AG04450 (cell line): ENCODE measurements around the gene HOXD4. TPM values are rescaled to one million over a fixed set of nuclear protein-coding genes. Genes with fewer than 3 reads are reported as not detected.

Experiments
- CTCF ChIA-PET: fragments of 300-600, 350-600 bp; formaldehyde crosslinking; extraction: SDS; loops from one replicate; lab custom pipeline; 2022; ENCODE audit warnings: antibody characterized with exemption, inconsistent platforms; lab: Charles Lee
- POLR2A ChIA-PET: fragments of 350-600 bp; formaldehyde crosslinking; extraction: SDS; loops from one replicate; lab custom pipeline; 2021; ENCODE audit warnings: antibody characterized with exemption, inconsistent platforms; lab: Yijun Ruan, JAX
- DNase-seq: peaks from one replicate; pipeline ENCODE4 v3.0.0-alpha.2; 2011; ENCODE audit warnings: low read depth, low spot score
- H3K27ac ChIP-seq: one replicate; pipeline ENCODE4 v1.5.1; 2012; ENCODE audit warnings: low read depth, low read length, control low read depth
- H3K27me3 ChIP-seq: one replicate; pipeline ENCODE4 v1.6.0; 2012; ENCODE audit warnings: low read length; ENCODE audit not compliant: control insufficient read depth, insufficient read depth
- H3K4me3 ChIP-seq: 2 replicates; pipeline ENCODE4 v1.5.1; 2011; ENCODE audit warnings: mild to moderate bottlenecking, low read depth, low read length, control low read depth
- H3K9me3 ChIP-seq: 2 replicates; pipeline ENCODE4 v1.5.1; 2012; ENCODE audit warnings: low read length; ENCODE audit not compliant: control insufficient read depth, insufficient read depth
- polyA plus RNA-seq: library from polyadenylated mRNA; depleted of rRNA; stranded (reverse); fragments of >200 nt; gene quantifications from 2 replicates; pipeline ENCODE4 v1.2.3, GENCODE V29; 2011
- TF ChIP-seq, protein P1 (sequence below): IDR thresholded peaks from 2 replicates; pipeline ENCODE4 v1.5.1; 2011; ENCODE audit warnings: low read depth, low read length, control low read depth, inconsistent platforms

Gene HOXD4
- polyA plus RNA-seq, 1 experiment: not detected

DNA sequence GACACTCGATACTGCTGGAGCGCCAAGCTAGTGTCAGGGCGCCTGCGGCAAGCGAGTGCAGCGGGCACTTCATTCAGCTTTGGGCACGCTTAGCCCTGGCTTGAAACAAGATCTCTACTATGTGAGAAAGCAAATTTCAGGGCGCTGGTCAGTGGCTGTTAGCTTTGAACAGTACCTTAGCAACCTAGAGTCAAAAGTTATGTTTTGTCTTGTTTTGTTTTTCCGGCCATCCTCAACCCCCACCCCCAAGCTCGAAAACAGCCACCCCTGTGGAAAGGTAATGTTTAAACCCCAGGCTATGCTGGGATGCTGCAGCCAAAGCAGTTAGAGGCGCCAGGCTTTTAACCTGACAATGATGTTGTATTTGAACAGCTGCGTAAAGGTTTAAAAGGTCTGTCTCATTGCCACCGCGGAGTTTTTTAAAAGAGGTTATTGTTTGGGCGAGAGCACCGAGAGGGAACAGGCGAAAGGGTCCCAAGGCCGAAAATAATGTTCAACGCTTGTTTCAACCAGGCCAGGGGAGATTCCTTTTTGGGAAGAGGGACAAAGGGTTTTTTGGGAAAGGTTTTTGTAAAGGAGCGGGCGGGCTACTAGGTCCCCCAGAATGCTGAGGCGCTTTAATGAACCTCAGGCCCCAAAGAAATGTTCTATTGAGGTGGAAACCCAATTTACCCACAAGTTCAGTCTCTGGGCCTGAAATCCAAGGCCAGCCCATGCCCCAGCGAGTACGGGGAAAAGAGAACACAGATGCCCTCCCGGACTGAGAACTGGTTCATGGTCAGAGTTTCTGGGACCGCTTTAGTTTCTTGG lies 37.0 kb upstream of the HOXD4 start:
- POLR2A ChIA-PET: no interaction called here
- peaks cover 97% of the 10 kb centered on the region for H3K27me3 ChIP-seq
- no peak overlapping the region for H3K4me3 ChIP-seq
- no peak for DNase-seq
- H3K9me3 ChIP-seq: peaks cover 24% of the 10 kb centered on the region; the same call in 1 of the 2 replicates
- TF ChIP-seq, protein P1, sequence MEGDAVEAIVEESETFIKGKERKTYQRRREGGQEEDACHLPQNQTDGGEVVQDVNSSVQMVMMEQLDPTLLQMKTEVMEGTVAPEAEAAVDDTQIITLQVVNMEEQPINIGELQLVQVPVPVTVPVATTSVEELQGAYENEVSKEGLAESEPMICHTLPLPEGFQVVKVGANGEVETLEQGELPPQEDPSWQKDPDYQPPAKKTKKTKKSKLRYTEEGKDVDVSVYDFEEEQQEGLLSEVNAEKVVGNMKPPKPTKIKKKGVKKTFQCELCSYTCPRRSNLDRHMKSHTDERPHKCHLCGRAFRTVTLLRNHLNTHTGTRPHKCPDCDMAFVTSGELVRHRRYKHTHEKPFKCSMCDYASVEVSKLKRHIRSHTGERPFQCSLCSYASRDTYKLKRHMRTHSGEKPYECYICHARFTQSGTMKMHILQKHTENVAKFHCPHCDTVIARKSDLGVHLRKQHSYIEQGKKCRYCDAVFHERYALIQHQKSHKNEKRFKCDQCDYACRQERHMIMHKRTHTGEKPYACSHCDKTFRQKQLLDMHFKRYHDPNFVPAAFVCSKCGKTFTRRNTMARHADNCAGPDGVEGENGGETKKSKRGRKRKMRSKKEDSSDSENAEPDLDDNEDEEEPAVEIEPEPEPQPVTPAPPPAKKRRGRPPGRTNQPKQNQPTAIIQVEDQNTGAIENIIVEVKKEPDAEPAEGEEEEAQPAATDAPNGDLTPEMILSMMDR: no peak
- H3K27ac ChIP-seq: no peak overlapping the region
- CTCF ChIA-PET: interaction anchor here (0.8 to 1.0 kb wide), 5 partner anchors 12 to 1030 kb away, joined by 3 read pairs; no protein-coding TSS in a partner anchor

DNA sequence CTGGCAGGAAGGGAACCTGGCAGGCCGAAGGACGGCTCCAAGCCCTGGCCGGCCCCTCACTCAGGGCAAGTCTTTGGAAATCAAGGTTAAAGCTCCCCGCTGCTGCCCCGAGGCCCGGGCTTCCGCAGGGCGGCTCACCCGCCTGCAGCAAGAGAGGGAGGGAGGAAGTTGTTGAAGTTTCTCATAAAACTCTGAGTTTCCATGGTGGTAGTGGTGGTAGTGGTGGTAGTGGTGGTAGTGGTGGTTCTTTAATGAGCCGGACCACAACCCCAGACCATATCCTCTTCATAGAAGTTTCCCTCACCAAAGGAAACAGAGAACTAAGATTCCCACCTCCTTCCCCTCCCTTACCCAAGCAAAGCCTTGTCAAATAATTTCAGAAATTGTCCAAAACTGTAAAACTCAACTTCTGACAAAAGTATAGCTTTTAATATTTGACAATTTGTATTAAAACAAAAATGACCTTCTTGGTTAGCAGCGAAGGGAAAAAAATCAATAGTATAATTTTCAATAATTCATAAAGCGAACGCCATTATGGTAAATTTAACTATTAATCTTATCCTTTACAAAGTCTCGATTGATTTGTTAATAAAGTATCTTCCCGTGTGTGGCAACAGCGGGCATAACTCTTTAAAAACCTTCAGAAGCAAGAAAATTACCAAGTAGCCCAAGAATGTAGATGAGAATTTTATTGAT lies 36.3 kb upstream of the HOXD4 start:
- ChIA-PET CTCF (interaction anchor here (0.8 to 0.9 kb wide), 2 partner anchors 12 to 537 kb away, joined by 3 read pairs; no protein-coding TSS in a partner anchor), POLR2A (no interaction called here)
- peaks cover 97% of the 10 kb centered on the region for H3K27me3 ChIP-seq
- TF ChIP-seq, protein P1: no peak
- peaks cover 24% of the 10 kb centered on the region; the same call in 1 of the 2 replicates for H3K9me3 ChIP-seq
- no peak overlapping the region for H3K4me3 ChIP-seq
- no peak overlapping the region for H3K27ac ChIP-seq
- no peak for DNase-seq

DNA sequence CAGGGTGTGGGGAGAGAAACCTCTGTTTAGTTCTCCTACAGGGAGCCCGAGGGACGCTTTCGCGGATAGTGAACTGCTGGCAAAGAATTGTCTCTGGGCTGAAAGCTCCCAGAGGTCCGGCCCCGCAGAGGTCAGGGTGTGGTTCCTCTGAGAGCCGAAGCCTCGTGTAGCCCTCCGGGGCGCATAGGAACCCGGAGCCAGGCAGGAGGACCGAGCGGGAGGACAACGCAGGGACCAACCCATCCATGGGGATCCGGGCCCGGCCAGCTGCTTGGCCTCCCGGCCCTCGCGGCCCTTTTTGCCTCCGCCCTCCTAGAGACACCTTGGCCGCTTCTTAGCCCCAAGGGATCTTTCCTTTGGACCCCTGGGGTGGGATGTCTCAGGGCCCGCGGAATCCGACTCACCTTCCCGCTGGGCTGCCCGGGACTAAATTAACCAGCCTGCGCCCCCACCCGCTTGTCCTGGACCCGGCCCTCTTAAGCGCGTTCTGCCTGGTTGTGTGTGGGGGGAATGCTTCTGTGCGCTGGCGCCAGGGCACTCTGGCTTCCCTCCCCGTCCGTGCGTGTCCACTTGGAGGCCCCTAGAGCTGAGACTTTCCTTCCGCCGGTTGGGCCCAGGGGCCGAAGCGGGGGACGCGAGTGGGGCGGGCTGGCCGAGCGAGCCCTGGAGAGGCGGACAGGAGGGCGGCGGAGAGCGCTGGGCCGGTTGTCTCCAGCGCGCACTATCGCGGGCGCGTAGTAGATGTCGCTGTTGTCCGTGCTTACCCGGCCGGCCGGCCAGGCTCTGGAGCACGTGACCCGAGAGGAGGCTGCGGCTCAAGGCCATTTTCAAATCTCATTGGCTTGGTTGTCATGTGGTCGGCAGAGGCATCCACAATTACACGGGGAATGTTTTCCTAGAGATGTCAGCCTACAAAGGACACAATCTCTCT lies 35.2 kb upstream of the HOXD4 start, which contains the start of gene HOXD10:
Gene HOXD10, plus strand, starts transcription at position 896 of the 931 bp plus-strand sequence. CDS start 56 bp downstream, outside the sequence.
- H3K9me3 ChIP-seq: peaks cover 24% of the 10 kb centered on the region
- TF ChIP-seq, protein P1: no peak
- no peak for DNase-seq
- peaks cover 97% of the 10 kb centered on the region for H3K27me3 ChIP-seq
- H3K27ac ChIP-seq: no peak within 1 kb of the TSS
- ChIA-PET POLR2A (no interaction called here), CTCF (interaction anchor here (1.0 kb wide), 1 partner anchor 11 kb away, joined by 3 read pairs; no protein-coding TSS in a partner anchor)
- no peak within 1 kb of the TSS for H3K4me3 ChIP-seq

DNA sequence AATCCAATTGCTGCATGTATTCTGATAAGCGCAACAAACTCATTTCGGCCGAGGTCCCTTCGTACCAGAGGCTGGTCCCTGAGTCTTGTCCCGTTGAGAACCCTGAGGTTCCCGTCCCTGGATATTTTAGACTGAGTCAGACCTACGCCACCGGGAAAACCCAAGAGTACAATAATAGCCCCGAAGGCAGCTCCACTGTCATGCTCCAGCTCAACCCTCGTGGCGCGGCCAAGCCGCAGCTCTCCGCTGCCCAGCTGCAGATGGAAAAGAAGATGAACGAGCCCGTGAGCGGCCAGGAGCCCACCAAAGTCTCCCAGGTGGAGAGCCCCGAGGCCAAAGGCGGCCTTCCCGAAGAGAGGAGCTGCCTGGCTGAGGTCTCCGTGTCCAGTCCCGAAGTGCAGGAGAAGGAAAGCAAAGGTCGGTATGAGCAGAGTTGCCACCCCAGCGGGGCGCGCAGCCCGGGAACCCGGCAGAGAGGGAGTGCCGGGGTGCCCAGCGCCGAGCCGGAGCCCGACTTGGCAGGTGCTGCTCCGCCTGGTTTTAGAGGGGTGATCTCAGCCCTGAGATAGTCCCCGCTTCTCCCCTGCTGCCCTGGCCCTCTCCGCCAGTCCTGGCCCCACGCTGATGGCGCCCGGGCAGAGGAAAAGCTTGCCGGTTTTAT lies 34.1 kb upstream of the HOXD4 start:
- Histone ChIP-seq H3K9me3 (peaks cover 29% of the 10 kb centered on the region), H3K4me3 (no peak overlapping the region), H3K27me3 (peaks cover 98% of the 10 kb centered on the region), H3K27ac (no peak overlapping the region)
- POLR2A ChIA-PET: no interaction called here
- TF ChIP-seq, protein P1: no peak
- CTCF ChIA-PET: interaction anchor here (0.6 kb wide), 1 partner anchor 23 kb away, joined by 3 read pairs; no protein-coding TSS in a partner anchor
- no peak for DNase-seq
